ENCODE measurements around the gene SLC9A1. TPM values are rescaled to one million over a fixed set of nuclear protein-coding genes. Genes with fewer than 3 reads are reported as not detected.

SLC9A1 gene
- total RNA-seq, 2 donors from 2014 or later: 22.9 to 30.4 TPM

DNA sequence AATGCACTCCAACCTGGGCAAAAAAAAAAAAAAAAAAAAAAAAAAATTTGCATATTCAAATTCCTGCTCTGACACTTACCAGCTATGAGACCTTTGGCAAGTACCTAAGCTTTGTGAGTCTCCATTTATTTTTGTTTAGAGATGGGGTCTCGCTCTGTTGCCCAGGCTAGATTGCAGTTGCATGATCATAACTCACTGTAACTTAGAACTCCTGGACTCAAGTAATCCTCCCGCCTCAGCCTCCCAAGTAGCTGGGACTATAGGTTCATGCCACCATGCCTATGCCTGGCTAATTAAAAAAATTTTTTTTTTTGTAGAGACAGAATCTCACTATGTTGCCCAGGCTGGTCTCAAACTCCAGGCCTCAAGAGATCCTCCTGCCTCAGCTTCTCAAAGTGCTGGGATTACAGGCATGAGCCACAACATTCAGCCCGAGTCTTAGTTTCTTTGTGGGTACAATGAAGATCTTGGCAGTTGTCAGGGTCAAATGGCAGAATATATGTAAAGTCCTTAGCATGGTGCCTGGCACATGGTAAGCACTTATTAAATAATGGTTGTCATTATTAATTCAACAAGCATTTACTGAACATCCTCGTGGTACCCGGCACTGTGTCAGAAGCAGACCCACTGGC is 88.8 kb downstream of the SLC9A1 start:
- Histone ChIP-seq H3K36me3 (no peaks in the 10 kb centered on the region), H3K9me3 (no peaks in the 10 kb centered on the region), H3K27ac (no peak overlapping the region), H3K27me3 (replicated peaks; ENCODE audit: insufficient read depth) (no peaks in the 10 kb centered on the region), H3K4me3 (no peak overlapping the region), H3K4me1 (replicated peaks) (no peaks in the 10 kb centered on the region)
- TF ChIP-seq, protein P1, sequence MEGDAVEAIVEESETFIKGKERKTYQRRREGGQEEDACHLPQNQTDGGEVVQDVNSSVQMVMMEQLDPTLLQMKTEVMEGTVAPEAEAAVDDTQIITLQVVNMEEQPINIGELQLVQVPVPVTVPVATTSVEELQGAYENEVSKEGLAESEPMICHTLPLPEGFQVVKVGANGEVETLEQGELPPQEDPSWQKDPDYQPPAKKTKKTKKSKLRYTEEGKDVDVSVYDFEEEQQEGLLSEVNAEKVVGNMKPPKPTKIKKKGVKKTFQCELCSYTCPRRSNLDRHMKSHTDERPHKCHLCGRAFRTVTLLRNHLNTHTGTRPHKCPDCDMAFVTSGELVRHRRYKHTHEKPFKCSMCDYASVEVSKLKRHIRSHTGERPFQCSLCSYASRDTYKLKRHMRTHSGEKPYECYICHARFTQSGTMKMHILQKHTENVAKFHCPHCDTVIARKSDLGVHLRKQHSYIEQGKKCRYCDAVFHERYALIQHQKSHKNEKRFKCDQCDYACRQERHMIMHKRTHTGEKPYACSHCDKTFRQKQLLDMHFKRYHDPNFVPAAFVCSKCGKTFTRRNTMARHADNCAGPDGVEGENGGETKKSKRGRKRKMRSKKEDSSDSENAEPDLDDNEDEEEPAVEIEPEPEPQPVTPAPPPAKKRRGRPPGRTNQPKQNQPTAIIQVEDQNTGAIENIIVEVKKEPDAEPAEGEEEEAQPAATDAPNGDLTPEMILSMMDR (IDR thresholded peaks at IDR 0.05): no peak
- TF ChIP-seq POLR2A (IDR thresholded peaks at IDR 0.05) (no peak), POLR2AphosphoS5 (IDR thresholded peaks at IDR 0.05) (no peak)
- 93% methylated on average over 5 of the region's 5 CpGs for WGBS
- intact Hi-C loops (cut with DNase I): no loop called here
- no peak for DNase-seq (ENCODE audit: low spot score)

DNA sequence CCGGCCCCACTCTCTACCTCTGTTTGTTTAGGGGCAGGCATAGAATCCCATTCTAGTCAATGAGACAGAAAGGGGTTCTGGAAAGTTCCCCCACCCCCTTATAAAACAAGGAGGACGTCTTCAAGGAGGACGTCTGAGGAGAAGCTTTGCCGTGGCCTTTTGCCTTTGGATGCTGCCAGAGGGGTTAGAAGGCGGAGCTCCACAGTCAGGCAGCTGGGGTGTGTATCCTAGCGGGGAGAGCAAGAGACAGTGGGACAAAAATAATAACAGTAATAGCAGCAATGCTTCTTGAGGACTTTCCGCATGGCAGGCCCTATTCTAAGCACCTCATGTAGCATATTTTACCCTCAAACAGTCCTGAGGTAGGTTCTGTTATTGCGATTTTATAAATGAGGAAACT is 94.0 kb downstream of the SLC9A1 start:
- DNase-seq (ENCODE audit: low spot score): no peak
- Histone ChIP-seq H3K27ac (no peak overlapping the region), H3K36me3 (no peaks in the 10 kb centered on the region), H3K4me1 (replicated peaks) (no peaks in the 10 kb centered on the region), H3K9me3 (no peaks in the 10 kb centered on the region), H3K4me3 (no peak overlapping the region), H3K27me3 (replicated peaks; ENCODE audit: insufficient read depth) (no peaks in the 10 kb centered on the region)
- 83% methylated on average over 8 of the region's 8 CpGs for WGBS
- TF ChIP-seq, protein P1 (IDR thresholded peaks at IDR 0.05): no peak
- no peak for TF ChIP-seq POLR2AphosphoS5 (IDR thresholded peaks at IDR 0.05)
- no peak for TF ChIP-seq POLR2A (IDR thresholded peaks at IDR 0.05)
- intact Hi-C loops (cut with DNase I): no loop called here

DNA sequence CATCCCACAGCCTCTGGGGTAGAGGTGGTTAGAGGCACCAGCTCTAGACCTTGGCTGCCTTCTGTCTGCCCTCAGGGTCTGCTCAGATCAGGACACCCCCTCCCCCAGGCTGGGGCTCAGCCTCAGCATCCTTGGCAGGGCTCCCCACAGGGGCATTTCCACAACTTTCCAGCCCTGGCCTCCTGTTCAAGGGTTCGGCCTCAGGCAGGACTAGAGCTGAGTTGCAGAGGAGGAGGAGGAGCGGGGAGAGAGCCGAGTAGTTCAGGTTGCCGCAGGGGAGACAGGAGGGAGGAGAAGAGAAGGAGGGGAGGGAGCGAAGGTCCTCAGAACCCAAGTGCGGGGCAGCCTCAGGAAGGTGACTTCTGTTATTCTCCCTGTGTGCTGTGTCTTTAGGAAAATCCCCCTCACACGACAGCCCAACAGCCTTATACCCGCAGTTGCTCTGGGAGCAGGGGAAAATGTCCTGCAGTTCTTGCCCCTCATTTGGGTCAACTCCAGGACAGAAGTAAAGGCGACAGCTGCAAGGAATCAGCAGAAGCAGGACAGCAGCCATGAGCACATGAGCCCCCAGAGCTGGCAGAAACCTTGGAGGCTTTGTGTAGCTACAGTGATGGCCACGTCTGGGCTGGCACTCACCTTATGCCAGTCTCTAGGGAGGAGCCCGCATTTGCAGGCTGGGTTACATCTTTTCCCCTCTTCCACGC is 95.8 kb downstream of the SLC9A1 start:
- H3K9me3 ChIP-seq: no peaks in the 10 kb centered on the region
- WGBS: 52% methylated on average over 12 of the region's 12 CpGs
- H3K27me3 ChIP-seq (replicated peaks; ENCODE audit: insufficient read depth): no peaks in the 10 kb centered on the region
- DNase-seq (ENCODE audit: low spot score): no peak
- no peak overlapping the region for H3K4me3 ChIP-seq
- TF ChIP-seq POLR2A (IDR thresholded peaks at IDR 0.05) (no peak), POLR2AphosphoS5 (IDR thresholded peaks at IDR 0.05) (no peak)
- TF ChIP-seq, protein P1 (IDR thresholded peaks at IDR 0.05): no peak
- no peaks in the 10 kb centered on the region for H3K4me1 ChIP-seq (replicated peaks)
- no peaks in the 10 kb centered on the region for H3K36me3 ChIP-seq
- intact Hi-C loops (cut with DNase I): no loop called here
- H3K27ac ChIP-seq: no peak overlapping the region

DNA sequence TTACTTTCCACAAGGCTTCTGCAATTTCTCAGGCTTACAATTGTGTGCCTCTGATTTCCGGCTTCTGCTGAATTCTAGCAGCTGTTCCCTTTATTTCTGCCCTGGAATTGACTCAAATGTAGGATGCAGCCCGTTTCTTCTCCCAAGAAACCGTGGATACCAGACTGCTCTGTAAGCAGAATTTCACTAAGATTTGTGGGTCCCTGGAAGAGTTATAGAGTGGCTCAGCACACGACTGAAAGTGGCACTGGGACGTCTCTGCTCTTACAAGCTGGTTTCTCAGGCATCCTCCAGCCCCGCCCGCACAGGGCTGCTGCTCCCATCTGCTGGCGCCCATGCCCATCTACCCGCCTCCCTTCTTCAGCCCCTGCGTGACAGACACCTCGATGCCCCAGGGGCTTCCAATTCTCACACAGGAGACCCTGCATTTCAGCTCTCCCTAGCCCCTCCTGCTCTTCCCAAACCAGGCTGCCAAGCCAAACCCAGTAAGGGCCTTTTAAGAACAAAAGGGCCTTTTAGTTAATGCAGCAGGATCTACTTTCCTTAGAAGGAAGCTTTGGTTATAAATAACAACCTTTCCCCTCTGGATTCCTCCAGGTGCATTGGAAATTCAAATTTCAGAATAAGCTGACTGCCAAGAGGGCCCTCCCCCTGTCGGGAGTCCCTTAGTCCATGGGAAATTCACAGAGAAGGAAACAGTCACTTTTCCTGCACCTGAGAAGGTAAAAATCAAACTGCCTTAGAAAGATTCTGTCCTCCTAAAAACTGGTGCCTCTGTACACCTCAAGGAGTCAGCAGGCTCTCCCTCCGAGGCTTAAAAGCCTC is 96.9 kb downstream of the SLC9A1 start:
- no peak for DNase-seq (ENCODE audit: low spot score)
- Histone ChIP-seq H3K27ac (peak overlapping the region; percentile 7 to 30), H3K4me1 (replicated peaks) (no peaks in the 10 kb centered on the region), H3K9me3 (no peaks in the 10 kb centered on the region), H3K27me3 (replicated peaks; ENCODE audit: insufficient read depth) (no peaks in the 10 kb centered on the region), H3K4me3 (no peak overlapping the region), H3K36me3 (no peaks in the 10 kb centered on the region)
- no peak for TF ChIP-seq POLR2AphosphoS5 (IDR thresholded peaks at IDR 0.05)
- no peak for TF ChIP-seq POLR2A (IDR thresholded peaks at IDR 0.05)
- TF ChIP-seq, protein P1 (IDR thresholded peaks at IDR 0.05): no peak
- intact Hi-C loops (cut with DNase I): no loop called here
- 25% methylated on average over 13 of the region's 13 CpGs for WGBS
